Heart right ventricle (tissue), 16 donors: ENCODE measurements around the gene S100A12. TPM values are rescaled to one million over a fixed set of nuclear protein-coding genes. Genes with fewer than 3 reads are reported as not detected.

Experiments
- ATAC-seq, 8 donors: fragments of 200-7000 bp; cut with Tn5 transposase; one replicate each; pipeline ENCODE4 v1.9.1; 2020; ENCODE audit warnings: mild to moderate bottlenecking in 8 of 8, moderate library complexity in 8 of 8, moderate number of reproducible peaks in 1 of 8
- DNase-seq, 2 donors: peaks; one replicate each; pipeline ENCODE4 v3.0.0-alpha.2; 2020
- H3K27ac ChIP-seq, 10 donors: fragments of 200-600 bp; sonication (generic) in 2 of 10; one replicate each; pipeline versions ENCODE4 v1.5.0 to v1.8.0; 2020 to 2022; ENCODE audit warnings: mild to moderate bottlenecking in 3 of 10
- H3K27me3 ChIP-seq, 7 donors: fragments of 200-600 bp; one replicate each; pipeline ENCODE4 v1.8.0; 2021 to 2022; ENCODE audit warnings: mild to moderate bottlenecking in 2 of 7
- H3K36me3 ChIP-seq, 9 donors: fragments of 200-600 bp; sonication (generic) in 1 of 9; one replicate each; pipeline versions ENCODE4 v1.5.0 to v1.8.0; 2020 to 2022; ENCODE audit warnings: mild to moderate bottlenecking in 2 of 9
- H3K4me1 ChIP-seq, 9 donors: fragments of 200-600 bp; sonication (generic) in 1 of 9; one replicate each; pipeline versions ENCODE4 v1.5.0 to v1.8.0; 2020 to 2022; ENCODE audit warnings: mild to moderate bottlenecking in 4 of 9
- H3K4me3 ChIP-seq, 10 donors: fragments of 200-600 bp; sonication (generic) in 2 of 10; one replicate each; pipeline versions ENCODE4 v1.5.0 to v1.8.0; 2020 to 2022; ENCODE audit warnings: mild to moderate bottlenecking in 7 of 10, moderate library complexity in 2 of 10
- H3K9me3 ChIP-seq, 11 donors: fragments of 200-600 bp in 10 of 11; sonication (generic) in 2 of 11; one replicate each; pipeline versions ENCODE4 v1.5.0 to v1.8.0; 2013 to 2022; ENCODE audit warnings: mild to moderate bottlenecking in 2 of 11, control low read depth in 1 of 11, moderate library complexity in 1 of 11
- WGBS, 2 donors: extraction: QIAGEN DNeasy Blood & Tissue Kit; methylation state at CpG; one replicate each; pipeline ENCODE4 v1.1.7; 2013; ENCODE audit warnings: inconsistent platforms in 1 of 2; 5-methylcytosine and 5-hydroxymethylcytosine counted together
- intact Hi-C, 10 donors: fragments of 100-400 bp; cut with DNase I; formaldehyde crosslinking; loops; one replicate each; pipeline versions ENCODE4 v1.11.1 to v1.14.2; 2022
- polyA plus RNA-seq, 2 donors: library from polyadenylated mRNA; stranded (reverse); fragments of 200-250 nt; gene quantifications; one replicate each; pipeline ENCODE4 v1.2.3, GENCODE V29; 2013
- total RNA-seq, 10 donors: library from RNA; stranded (reverse); fragmentation: NEBNext Ultra II Directional in 3 of 10; extraction: Animal tissue kit (Norgen Biotek cat#: 25700) in 3 of 10; gene quantifications; one replicate each; pipeline versions ENCODE4 v1.2.1 to v1.2.4, GENCODE V29; 2021 to 2023
- TF ChIP-seq, protein P1 (sequence below), 9 donors: fragments of 200-600 bp; sonication (generic) in 2 of 9; IDR thresholded peaks; one replicate each; pipeline versions ENCODE4 v1.5.0 to v1.8.0; 2021 to 2022; ENCODE audit warnings: antibody characterized with exemption in 9 of 9, mild to moderate bottlenecking in 5 of 9, moderate library complexity in 1 of 9
- donor health status: Arrhythmogenic right ventricular cardiomyopathy.
- donor health status: ischemic (EF 13 %, LVEDD 7.1; RV severe dilation, severe dysfunction).
- donor health status: healthy with polysubstance abuse.
- donor health status: DM: no; HTN: yes; CAD: no.
- donor health status: DM: no; HTN: no; CAD: no.
- donor health status: ischemic (EF 25% LVEDD 6.9; RV normal size, moderate dysfunction).
- donor health status: ischemic (EF 25% LVEDD 5.7; RV mildly dilated, moderate dysfunction).
- donor health status: healthy.
- donor health status: DM: yes; HTN: yes; CAD: no.
- donor health status: Ischemic cardiomyopathy.
- donor health status: ischemic (EF 35%, LVEDD 5.7; RV mildly dilated, moderate dysfunction).
- donor health status: nonischemic (EF 11% LVEDD 7.7; RV severe dilation, severe dysfunction).
- donor health status: DM: yes; HTN: yes; CAD: no.
- donor health status: PGD.
- donor health status: ischemic (EF 29% LVEDD 5.4; RV normal size, mild dysfunction).
- donor health status: nonischemic (EF 23%, LVEDD 6.1; RV moderate dilation, normal function).

S100A12 gene
- total and polyA plus RNA-seq, 12 donors: 0.49 to 12.9 (median 4.1) TPM; not detected in 1

GRCh38 chr1:153380711-153381110 lies 5.3 kb upstream of the S100A12 start:
- TF ChIP-seq, protein P1, sequence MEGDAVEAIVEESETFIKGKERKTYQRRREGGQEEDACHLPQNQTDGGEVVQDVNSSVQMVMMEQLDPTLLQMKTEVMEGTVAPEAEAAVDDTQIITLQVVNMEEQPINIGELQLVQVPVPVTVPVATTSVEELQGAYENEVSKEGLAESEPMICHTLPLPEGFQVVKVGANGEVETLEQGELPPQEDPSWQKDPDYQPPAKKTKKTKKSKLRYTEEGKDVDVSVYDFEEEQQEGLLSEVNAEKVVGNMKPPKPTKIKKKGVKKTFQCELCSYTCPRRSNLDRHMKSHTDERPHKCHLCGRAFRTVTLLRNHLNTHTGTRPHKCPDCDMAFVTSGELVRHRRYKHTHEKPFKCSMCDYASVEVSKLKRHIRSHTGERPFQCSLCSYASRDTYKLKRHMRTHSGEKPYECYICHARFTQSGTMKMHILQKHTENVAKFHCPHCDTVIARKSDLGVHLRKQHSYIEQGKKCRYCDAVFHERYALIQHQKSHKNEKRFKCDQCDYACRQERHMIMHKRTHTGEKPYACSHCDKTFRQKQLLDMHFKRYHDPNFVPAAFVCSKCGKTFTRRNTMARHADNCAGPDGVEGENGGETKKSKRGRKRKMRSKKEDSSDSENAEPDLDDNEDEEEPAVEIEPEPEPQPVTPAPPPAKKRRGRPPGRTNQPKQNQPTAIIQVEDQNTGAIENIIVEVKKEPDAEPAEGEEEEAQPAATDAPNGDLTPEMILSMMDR (IDR thresholded peaks at IDR 0.05): no peak
- DNase-seq: no peak
- 88 to 93% methylated on average over 23 of the region's 23 CpGs for WGBS, 2 donors

GRCh38 chr1:153379591-153379990 lies 4.2 kb upstream of the S100A12 start:
- H3K36me3 ChIP-seq: no peaks in the 10 kb centered on the region
- intact Hi-C loops: no loop called here
- no peak overlapping the region for H3K4me3 ChIP-seq
- H3K9me3 ChIP-seq: peaks cover 0 to 31% (median 17%) of the 10 kb centered on the region in 11 donors
- DNase-seq (no peak), ATAC-seq (no peak)
- no peak overlapping the region for H3K27ac ChIP-seq
- peaks cover 0 to 12% (median 0%) of the 10 kb centered on the region in 7 donors for H3K27me3 ChIP-seq
- H3K4me1 ChIP-seq: peaks cover 0 to 43% (median 0%) of the 10 kb centered on the region in 9 donors
- TF ChIP-seq, protein P1 (IDR thresholded peaks at IDR 0.05): no peak
- WGBS, 2 donors: 79 to 81% methylated on average over 10 of the region's 10 CpGs

More at GRCh38 chr1:153380711-153381110, 5.3 kb upstream of the S100A12 start:
- Histone ChIP-seq H3K9me3 (peaks cover 0 to 31% (median 17%) of the 10 kb centered on the region in 11 donors), H3K4me3 (no peak overlapping the region), H3K4me1 (peaks cover 0 to 43% (median 0%) of the 10 kb centered on the region in 9 donors), H3K36me3 (no peaks in the 10 kb centered on the region), H3K27ac (no peak overlapping the region), H3K27me3 (peaks cover 0 to 14% (median 0%) of the 10 kb centered on the region in 7 donors)
- intact Hi-C loops: no loop called here
- no peak for ATAC-seq

- H3K9me3 ChIP-seq: no peaks in the 10 kb centered on the region
- H3K27me3 ChIP-seq: peaks cover 0 to 11% (median 0%) of the 10 kb centered on the region in 7 donors
- peak overlapping the region in 1 of 10 donors; percentile 65 for H3K27ac ChIP-seq
- peaks cover 0 to 50% (median 0%) of the 10 kb centered on the region in 9 donors for H3K4me1 ChIP-seq
- H3K36me3 ChIP-seq: no peaks in the 10 kb centered on the region
- ATAC-seq (peak in 1 of 8 donors; percentile 29), DNase-seq (no peak)
- 63 to 72% methylated on average over 2 of the region's 2 CpGs for WGBS, 2 donors
- intact Hi-C loops: no loop called here
- H3K4me3 ChIP-seq: no peak overlapping the region
- TF ChIP-seq, protein P1 (IDR thresholded peaks at IDR 0.05): no peak
Measured at GRCh38 chr1:153374071-153374470, 1.4 kb downstream of the S100A12 start.

DNA sequence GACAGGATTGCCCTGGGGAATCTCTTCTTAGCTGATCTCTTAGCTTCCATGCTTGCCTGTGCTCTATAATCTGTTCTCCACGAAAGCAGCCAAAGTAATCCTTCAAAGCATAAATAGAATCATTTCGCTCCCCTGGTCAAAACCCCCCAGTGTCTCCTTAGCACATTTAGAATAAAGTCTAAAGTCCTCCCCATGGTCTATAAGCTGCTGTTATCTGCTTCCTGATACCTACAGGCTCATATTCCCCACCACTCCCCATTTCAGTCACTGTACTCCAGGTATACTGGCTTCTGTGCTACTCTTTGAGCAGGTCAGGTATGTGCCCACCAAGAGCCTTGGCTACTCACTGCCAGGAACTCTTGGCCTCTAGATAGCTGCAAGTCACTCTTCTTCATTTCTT lies 2.9 kb downstream of the S100A12 start:
- 83 to 89% methylated on average over 2 of the region's 2 CpGs for WGBS, 2 donors
- TF ChIP-seq, protein P1 (IDR thresholded peaks at IDR 0.05): no peak
- Histone ChIP-seq H3K27me3 (peaks cover 0 to 9% (median 0%) of the 10 kb centered on the region in 7 donors), H3K36me3 (no peaks in the 10 kb centered on the region), H3K4me3 (no peak overlapping the region), H3K4me1 (peaks cover 0 to 53% (median 0%) of the 10 kb centered on the region in 9 donors), H3K27ac (no peak overlapping the region), H3K9me3 (no peaks in the 10 kb centered on the region)
- DNase-seq (no peak), ATAC-seq (no peak)
- intact Hi-C loops: no loop called here
